Measurements from ENCODE around the gene ZNF70.

ZNF70 gene

DNA sequence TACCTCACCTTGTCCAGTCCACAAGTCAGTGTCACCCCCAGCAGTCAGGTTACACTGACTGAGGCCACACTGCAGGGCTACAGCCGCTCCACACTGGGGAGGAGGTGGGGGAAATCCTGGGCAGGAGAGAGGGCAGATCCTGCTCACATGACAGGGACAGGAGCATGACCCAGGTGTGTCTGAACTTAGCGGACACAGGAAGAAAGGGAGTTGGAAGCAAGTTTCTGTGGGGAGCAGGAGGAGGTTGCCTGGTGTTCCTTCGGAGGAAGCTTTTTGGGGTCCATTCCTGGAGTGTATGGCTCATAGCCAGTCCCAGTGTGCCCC, 27.6 kb upstream of the ZNF70 start:
- no peak for DNase-seq

DNA sequence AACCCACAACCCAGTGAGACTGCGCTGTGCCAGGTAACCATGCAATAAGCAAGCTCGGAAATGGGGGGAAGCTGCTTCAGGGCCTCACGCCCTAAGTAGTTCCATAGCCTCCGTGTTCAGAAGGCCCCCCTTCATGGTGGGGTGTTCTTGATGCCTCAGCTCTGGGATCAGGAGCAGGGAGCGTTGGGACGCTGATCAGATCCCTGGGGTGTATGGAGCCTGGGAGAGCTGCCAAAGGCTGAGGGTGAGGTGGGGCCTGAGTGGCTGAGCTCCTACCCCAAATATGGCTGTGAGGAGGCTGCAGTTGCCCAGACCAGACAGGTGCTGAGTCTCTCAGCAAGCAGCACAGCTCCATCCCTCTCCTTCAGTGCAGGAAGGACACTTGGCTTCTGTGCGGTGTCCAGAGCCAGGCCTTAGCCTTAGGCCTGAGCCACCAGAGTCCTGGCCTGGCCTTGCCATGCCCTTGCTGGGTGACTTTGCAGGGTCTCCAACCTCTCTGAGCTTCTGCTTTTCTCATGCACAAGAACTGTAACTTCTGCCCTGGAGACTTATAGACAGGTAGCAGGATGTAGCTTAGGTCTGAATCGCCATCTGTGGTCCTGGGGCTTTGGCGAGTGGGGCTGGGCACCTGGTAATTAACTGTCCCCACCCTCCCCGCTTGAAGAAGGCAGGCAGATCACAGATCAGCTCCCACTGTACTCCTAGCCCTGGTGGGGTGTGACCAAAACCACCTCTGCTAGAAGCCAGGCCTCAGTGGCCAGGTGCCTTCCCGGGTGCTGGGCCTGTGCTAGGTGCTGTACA, 27.1 kb upstream of the ZNF70 start:
- DNase-seq: no peak

DNA sequence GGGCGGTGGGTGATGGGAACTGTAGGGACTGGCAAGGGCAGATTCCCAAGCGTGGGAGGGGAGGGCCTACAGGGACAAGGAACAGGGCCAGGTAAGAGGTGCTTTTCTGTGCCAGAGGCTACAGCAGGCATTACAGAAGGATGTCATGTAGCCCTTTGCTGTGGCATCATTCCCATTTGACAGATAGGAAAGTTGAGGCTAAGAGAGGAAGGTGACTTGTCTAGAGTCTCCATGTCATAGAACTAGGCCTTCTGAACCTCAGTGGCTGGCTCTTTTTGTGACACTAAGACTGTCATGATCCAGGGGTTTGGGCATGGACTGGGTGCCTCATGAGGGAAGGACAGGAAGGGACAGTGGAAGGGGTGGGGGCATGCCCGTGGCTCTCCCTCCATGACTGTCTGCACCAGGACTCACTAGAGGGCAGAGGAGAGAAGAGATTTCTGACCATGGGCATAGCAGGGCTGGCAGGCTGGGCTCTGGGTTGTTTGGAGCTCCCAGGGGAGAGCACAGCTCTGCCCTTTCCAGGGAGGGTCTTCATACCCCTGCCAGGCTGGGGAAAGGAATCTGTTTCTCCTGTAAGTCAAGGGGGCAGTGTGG, 25.0 kb upstream of the ZNF70 start:
- no peak for DNase-seq

DNA sequence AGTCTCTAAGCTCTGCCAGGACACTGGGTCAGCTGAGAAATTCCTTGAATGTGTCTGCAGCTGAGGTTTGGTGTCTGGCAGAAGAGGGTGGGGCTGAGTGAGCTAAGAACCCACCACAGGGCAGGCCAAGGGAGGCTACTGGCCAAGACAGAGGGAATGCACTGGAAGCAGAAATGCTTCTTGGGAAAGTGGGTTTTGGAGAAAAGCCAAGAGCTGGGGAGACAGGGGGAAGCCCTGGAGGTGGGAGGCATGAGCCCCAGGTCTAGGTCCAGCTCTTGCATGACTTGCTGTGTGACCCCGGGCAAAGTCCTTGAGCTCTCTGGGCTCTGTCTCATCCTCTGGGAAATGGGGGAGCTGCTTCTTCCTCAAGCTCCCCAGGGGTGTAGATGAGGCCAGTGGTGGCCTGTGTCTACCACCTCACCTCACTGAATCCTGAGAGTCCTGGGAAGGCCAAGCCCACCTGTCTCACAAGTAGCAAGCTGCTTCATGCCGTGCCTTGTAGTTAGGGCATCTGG, 24.1 kb upstream of the ZNF70 start:
- DNase-seq: no peak

DNA sequence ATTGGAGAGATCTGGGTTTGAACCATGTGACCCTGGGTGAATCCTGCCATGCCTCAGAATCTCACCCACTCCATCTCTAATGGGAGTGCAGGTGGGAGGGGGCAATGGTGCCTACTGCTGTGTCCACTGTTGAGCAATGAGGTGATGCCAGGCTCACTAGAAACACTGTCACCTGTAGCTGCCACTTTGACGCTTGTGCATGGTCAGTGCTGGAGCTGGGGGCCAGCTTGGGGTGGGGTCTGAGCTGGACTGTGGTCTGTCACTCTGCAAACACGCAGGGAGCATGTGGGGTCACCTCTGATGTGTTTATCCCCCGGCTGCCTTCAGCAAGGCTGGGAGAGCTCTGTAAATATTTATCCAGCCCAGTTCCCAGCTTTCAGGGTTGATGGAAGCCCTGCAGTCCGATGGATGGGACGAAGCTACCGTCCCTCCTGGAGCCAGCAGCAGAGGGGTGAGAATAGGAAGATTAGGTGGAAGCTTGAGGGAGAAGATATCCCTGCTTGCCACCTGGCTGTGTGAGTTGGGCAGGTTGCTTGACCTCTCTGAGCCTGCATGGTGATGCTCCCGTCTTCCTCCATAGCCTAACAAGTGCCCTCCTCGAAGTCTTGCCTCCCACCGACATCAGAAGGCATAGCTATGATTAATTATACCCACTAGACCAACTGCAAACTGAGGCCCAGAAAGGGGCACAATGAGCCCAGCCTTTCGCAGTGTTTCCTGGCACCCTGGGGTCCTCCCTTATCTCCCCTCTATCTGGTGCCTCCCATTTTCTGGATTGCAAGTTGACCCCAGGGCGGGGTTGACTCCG, 23.4 kb upstream of the ZNF70 start:
- DNase-seq: no peak

DNA sequence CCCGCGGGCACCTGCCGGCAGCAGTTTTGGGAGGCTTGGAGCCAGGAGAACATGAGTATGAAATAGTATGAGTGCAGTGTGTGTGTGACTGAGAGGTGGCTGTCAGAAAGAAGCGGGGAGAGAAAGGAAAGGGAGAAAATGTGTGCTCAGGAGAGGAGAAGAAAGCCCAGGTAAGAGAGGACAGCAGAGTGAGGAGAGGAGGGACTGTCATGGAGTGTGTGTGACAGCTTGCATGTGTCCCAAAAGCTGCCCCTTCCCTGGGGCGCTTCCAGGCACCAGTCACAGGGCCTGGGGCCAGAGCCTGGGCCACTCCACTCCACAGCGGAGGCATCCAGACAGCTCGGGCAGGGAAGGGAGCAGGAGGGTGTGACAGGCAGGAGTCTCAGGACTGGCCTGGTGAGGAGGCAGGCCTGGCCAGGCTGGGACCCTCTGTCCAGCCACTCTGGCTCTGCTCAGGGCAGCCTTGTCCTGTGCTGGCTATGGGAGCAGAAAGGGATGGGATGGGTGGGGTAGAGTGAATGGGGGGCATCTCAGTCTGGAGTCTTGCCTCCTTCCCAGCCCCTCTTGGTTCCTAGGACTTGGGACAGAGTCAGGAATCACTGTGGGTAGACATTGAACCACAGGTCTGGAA, 22.7 kb upstream of the ZNF70 start:
- DNase-seq: no peak

DNA sequence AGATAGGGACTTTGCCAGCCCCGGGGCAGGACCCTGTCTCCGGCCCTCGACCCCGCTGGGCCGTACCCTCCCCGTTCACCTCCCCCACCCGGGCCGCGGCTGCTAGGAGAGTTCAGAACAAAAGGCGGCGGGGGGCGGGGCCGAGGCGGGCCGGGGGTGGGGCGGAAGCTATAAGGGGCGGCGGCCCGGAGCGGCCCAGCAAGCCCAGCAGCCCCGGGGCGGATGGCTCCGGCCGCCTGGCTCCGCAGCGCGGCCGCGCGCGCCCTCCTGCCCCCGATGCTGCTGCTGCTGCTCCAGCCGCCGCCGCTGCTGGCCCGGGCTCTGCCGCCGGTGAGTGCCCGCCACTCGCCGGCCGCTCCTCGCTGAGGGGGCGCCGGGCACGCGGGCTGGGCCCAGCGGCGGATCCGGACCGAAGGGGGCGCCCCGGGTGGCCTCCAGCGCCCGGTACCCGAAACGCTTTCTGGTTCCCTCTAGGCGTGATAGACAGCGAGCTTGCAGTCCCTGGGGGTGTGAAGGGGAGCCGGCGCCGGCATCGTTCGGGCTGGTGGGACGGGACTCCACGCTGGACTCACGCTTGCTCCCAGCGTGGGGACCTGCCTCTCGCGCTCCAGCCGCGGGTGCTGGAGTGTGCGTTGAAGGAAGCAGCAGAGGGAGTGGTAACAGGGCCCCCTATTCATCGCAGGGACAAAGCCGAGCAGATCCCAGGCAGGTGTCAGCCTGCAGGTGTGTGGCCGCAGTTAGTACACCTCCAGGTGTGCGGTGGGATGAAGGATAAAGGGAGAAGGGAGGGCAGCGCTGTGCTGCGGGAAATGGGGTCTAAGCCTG, 21.9 kb upstream of the ZNF70 start, which contains the start of gene MMP11:
Gene MMP11 (plus strand): TSS at position 201 of the 825 bp plus-strand sequence. CDS start 22 bp downstream, at position 223.
- DNase-seq: peak in 1 of 2 experiments; percentile 26

DNA sequence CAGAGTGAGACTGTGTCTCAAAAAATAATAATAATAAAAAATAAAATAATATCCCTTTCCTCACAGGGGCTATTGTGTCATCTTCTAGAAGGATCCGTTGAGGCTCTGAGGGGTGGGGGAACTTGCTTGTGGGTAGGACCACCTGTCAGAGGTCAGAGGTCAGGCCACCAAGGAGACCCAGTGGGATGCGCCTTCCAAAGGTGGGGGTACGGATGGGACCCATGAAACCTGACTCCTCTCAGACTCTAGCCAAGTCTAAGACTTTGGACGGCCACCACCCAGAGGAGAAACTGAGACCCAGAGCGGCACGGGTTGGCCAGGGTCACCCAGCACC, 21.4 kb upstream of the ZNF70 start:
- no peak for DNase-seq

DNA sequence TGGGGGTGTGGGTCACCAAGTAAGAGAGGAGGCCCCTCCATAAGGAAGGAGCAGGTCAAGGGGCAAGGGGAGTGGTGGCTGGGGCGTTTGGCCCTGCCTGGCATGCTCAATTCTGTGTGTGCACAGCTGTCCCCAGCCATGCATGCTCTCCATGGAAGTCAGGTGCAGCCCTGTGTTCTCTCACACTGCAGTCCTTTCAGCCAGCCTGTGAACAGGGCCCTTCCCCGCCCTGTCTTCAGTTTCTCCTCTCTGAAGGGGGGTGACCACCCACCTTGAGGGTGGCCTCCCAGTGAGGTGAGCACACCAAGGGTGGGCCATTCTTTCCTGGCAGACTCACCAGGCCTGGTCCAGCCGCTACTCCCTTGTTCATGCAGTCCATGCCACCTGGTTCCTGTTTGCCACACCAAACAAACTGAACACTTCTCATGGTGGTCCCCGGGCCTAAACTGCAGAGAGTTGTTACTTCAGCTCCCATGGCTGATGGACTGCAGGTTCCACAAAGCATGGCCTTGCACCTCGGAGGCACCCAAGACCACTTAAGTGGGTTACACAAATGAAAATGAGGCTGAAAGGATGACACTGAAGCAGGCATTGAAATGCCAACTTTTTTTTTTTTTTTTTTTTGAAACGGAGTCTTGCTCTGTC, 18.5 kb upstream of the ZNF70 start:
- peak; percentile 50 to 60 for DNase-seq

DNA sequence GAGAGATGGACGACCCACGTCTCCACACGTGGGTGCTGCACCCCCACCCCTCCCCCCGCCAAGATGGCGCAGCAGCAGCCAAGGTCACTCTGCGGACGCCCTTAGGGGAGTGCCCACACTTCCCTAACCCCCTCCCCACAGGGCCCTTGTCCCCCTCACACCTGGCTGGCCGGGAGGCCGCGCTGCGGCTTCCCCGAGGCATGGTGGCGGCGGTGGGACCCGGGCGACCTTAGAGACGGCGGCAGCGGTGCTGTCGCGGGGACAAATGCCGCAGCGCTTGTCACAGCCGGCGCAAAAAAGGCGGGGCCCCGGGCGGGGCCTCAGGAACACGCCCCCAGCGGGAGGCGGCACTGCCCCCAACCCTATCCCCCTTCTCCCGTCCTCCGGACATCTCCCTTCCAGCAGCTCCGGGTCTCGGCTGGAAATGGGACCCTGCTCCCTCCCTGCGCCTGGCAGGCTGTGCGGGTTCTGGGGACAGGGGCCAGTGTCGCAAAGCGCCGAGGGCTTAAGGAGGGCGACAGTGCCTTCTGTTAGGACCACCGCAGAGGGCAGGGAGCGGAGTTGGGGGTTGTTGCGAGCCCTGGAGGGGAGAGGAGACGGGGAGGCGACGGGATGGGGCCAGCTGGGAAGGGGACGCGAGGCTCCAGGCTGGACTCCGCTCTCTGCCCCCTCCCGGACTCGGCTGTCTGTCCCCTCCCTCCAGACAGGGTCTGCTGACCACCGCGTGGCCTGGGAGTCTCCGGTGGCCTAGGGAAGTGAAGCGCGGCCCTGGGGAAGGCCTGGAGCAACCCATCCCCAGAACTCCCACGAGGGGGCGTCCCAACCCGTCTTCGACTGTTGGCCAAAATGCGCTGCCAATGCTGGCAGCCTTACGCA, 17.0 kb upstream of the ZNF70 start, which contains the start of gene CHCHD10:
Gene CHCHD10 (minus strand): TSS at position 300 of the 876 bp plus-strand sequence. CDS start 98 bp downstream, at position 202.
- peak; percentile 77 to 80 for DNase-seq

DNA sequence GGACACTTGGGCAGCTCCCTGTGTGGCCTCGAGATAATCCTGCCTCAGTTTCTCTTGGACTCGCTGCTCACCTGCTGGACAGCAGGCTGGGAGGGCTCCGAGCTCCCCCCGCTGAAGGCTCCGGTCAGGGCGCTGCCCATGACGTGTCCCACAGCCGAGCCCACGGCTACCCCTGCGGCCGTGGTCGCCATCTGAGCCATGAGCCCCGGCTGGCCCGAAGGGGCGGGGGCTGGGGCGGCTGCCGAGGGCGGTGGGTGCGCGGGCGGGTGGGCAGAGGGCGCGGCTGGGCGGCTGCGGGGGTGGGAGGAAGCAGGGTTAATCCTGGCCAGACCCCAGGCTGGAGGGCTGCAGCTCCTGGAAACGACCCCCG, 16.4 kb upstream of the ZNF70 start:
- no peak for DNase-seq

DNA sequence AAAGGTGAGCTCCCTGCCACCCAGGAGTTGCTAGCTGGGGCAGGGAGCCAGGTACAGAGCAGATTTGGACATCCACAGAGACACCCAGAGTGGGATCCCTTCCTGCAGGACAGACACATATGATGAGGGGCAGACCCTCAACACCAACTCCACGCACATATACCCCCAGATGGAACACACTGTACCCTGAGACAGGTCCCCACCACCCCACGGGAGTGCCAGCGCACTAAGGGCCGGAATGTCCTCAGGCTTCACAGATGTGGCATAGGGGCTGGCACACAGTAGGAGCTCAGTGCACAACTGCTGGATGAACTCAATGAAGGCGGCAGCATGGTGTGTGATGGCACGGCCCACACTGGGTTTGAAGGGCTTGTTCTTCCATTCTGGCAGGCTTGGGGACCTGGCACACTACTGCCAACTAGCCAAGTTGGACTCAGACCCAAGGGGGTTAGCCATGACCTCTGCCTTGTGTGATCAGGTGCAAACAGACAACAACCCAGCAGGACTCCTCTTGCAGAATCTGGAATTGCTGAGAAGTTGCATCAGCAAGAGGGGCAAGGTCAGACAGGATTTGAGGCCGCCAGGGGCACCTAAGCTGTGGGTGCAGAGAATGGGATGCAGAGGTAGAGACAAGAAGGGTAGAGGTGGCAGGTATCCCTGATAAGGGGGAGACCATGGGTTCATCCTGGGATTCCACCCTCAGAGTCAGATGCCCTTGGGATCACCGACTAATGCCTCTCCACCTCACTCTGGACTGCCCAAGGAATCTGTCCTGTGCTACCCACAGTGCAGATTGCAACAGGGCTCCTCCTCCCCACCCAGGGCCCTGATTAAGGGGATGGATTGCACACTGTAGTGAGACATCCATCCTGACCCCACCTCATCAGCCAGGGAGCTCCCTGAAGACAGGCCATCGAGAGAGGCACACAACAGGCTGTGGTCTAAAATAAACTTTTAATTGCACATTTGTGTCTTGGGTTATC, 14.3 kb upstream of the ZNF70 start:
- no peak for DNase-seq

DNA sequence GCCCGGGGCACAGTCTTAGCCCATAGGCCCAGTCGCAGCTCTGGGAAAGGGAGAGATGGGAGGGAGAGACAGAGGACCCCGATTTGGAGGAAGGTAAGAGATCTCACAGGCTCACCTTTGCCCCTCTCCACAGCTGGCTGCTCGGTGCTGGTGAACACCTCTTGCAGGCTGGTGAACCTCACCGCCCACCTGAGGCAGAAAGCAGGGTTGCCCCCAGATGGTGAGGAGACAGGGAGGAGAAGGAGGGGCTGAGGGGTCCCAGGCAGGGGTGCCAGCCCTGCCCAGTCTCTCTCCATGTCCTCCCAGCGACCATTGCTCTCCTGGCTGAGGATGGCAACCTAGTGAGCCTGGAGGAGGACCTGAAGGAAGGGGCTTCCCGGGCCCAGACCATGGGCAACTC, 13.0 kb upstream of the ZNF70 start:
- no peak for DNase-seq

DNA sequence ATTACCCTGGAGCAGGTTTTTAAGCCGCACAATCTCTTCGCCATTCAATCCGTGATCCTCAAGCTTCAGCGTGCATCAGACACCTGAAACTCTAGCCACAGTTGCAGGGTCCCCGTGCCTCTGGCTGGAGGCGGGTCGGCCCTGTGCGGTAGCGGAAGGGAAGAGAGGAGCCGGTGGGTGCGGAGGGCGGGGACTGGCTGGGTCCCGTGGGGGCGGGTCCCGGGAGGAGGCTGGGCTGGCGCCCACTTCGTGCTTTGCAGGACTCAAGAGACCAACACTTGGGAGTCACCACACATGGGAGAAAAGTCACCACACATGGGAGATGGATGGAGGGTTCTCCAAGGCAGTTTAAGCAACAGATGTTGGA, 12.7 kb upstream of the ZNF70 start:
- no peak for DNase-seq

DNA sequence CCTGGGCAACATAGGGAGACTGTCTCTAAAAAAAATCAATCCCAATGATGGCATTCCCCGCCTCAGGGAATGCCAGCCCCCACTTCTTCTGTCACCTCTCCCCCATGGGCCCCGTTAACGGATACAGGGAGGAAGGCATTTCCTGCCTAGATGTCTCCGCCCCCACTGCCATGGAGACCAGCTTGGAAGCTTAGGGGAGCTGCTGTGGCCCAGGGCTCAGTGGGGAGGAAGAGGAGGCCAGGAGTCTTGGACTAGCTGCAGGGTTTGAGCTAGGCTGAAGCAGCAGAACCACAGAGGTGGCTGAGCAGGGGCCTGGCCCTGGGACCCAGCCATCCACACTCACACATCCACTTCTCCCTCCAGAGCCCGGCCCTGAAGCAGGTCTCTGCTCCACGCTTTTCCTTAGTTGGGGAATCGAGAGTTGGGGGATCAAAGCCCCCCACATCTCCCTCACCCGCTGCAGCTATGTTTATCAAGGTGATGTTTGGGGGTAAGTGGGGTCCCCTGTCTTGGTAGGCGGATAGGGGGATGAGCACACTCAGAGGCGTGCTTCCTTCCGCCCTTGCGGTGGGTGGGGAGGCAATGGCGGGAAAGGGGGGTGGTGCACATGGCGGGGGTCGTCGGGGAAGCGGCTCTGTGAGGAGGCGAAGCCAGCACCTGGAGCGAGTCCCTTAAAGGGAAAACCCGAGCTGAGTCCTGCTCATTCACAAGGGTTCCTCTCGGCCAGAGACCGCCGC, 12.1 kb upstream of the ZNF70 start, which contains the start of gene C22orf15:
Gene C22orf15 (plus strand): TSS at position 149 of the 737 bp plus-strand sequence. CDS start 317 bp downstream, at position 466.
- DNase-seq: no peak

DNA sequence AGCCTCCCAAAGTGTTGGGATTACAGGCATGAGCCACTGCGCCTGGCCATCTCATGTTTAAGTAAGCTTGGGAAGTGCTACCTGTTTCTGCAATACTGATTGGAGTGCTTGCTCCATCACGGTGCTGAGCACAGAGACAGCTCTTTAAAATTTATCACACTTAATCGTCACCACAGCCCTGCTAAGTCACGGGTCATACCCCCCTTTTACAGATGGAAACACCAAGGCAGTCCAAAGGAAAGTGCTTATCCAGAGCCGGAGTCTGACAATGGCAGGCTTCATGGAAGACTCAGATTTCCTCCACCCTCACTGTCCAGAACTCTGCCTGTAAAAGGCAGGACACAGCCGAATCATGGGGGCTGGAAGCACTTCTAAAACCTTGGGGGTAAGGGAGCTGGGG, 9.1 kb upstream of the ZNF70 start:
- DNase-seq: no peak

DNA sequence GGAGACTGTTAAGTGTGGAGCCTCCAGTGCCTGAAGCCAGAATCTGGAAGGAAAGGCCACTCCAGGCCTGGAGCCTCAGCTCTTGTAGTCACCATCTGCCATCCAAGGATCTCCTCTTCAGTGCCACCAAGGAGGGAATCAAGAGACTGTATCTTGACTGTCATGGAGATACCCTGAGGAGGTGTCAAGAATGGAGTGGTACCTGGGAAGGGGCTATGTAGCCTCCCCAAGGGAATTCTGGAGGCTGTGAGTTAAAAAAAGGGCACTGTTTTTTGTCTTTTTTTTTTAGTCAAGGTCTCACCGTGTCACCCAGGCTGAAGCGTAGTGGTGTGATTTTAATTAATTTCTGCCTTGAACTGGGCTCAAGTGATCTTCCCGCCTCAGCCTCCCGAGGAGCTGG, 8.7 kb upstream of the ZNF70 start:
- no peak for DNase-seq

DNA sequence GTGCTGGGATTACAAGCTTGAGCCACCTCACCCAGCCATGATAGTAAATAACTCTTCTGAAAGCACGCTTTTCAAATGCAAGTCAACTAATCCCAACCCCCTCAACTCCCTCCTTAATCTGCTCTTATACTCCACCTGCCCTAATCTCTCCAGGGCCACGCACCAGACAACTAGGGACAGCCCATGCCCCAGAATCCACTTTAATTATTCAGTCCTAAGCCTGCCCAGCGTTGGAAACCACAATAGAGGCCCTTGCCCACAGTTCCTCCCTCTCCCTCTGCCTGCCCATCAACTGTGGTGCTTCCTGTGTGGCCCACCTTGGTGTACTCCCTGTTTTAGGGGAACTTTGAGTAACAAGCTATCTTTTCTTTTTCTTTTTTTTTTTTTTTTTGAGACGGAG, 6.0 kb upstream of the ZNF70 start:
- no peak for DNase-seq

DNA sequence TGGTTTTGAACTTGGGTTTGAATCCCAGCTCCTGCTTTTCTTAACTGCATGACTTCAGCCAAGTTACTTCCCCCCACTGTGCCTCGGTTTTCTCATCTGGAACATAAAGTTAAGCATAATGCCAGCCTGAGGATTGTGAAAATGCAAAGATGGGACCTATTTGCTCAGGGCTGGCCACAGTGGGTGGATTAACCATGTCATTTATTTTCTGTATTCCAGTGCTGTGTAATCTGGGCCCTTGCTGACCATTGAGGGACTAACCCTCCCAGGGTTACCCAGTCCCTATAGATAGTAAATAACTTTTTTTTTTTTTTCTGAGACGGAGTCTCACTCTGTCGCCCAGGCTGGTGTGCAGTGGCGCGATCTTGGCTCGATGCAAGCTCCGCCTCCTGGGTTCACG, 4.8 kb upstream of the ZNF70 start:
- DNase-seq: no peak
